HCT116 (cell line): ENCODE data around the gene THSD4. TPM values are rescaled to one million over a fixed set of nuclear protein-coding genes. Genes with fewer than 3 reads are reported as not detected.

Experiments used
- ATAC-seq: fragments of 200-7000 bp; cut with Tn5 transposase; 2 replicates; pipeline ENCODE4 v1.9.1; 2020; ENCODE audit warnings: mild to moderate bottlenecking, moderate library complexity
- BruUV-seq: library from RNA; stranded (reverse); fragments of 400-500 nt; replicated peaks from 2 replicates; lab custom pipeline; 2021; lab: Mats Ljungman, UMichigan
- CTCF ChIA-PET: fragments of 300-600 bp; sonication (Branson Sonifier 250); formaldehyde crosslinking; loops from one replicate; lab custom pipeline; 2021; ENCODE audit warnings: antibody characterized with exemption; lab: Charles Lee
- POLR2A ChIA-PET: fragments of 300-600, 350-600 bp; sonication (Branson Sonifier 250); formaldehyde crosslinking; loops from one replicate; lab custom pipeline; 2021; ENCODE audit warnings: antibody characterized with exemption; lab: Charles Lee
- RAD21 ChIA-PET, 2 experiments: fragments of 300-600 bp; sonication (Branson Sonifier 250); formaldehyde crosslinking; loops; one replicate each; lab custom pipeline; 2023; ENCODE audit warnings: low total read pairs in 2 of 2; ENCODE audit not compliant: uncharacterized antibody in 2 of 2, unreplicated experiment in 2 of 2, low non-redundant PET in 1 of 2; lab: Charles Lee
- DNase-seq: peaks from one replicate; pipeline ENCODE4 v3.0.0-alpha.2; 2010; ENCODE audit warnings: low read depth, low spot score
- H2AFZ ChIP-seq: fragments of 200-600 bp; shearing (Covaris generic), sonication (generic); 2 replicates; pipeline ENCODE4 v1.6.1; 2017; ENCODE audit warnings: low read depth, mixed run types, mixed read lengths, antibody characterized with exemption, low read length; ENCODE audit not compliant: poor library complexity, severe bottlenecking
- H3K27ac ChIP-seq: 2 replicates; pipeline ENCODE4 v1.5.1; 2012; ENCODE audit warnings: low read depth, low read length
- H3K27me3 ChIP-seq: fragments of 200-600 bp; sonication (generic); 2 replicates; pipeline ENCODE4 v1.6.1; 2016; ENCODE audit warnings: mixed run types, low read length, mixed read lengths; ENCODE audit not compliant: insufficient read depth
- H3K36me3 ChIP-seq, 2 experiments: fragments of 200-500 bp in 1 of 2; fragments of 200-600 bp in 1 of 2; sonication (Bioruptor generic) in 1 of 2; sonication (generic) in 1 of 2; 2 replicates each; pipeline versions ENCODE4 v1.5.1 to v1.6.1; 2014 to 2016; ENCODE audit warnings: low read length in 2 of 2, inconsistent platforms in 1 of 2, mixed read lengths in 1 of 2, mixed run types in 1 of 2; ENCODE audit not compliant: insufficient read depth in 2 of 2, control insufficient read depth in 1 of 2
- H3K4me1 ChIP-seq, 2 experiments: fragments of 200-600 bp in 1 of 2; sonication (generic) in 1 of 2; 2 replicates each; pipeline versions ENCODE4 v1.5.1 to v1.6.1; 2012 to 2017; ENCODE audit warnings: low read length in 2 of 2, inconsistent platforms in 1 of 2, mild to moderate bottlenecking in 1 of 2, mixed read lengths in 1 of 2, mixed run types in 1 of 2, moderate library complexity in 1 of 2; ENCODE audit not compliant: insufficient read depth in 2 of 2, control insufficient read depth in 1 of 2
- H3K4me2 ChIP-seq: fragments of 200-600 bp; sonication (generic); 2 replicates; pipeline ENCODE4 v1.6.1; 2017; ENCODE audit warnings: mixed run types, low read length, mixed read lengths
- H3K4me3 ChIP-seq, 2 experiments: fragments of 200-600 bp in 1 of 2; sonication (generic) in 1 of 2; replicated peaks in 1 of 2; 2 replicates each; pipeline ENCODE4 v1.5.1; 2011 to 2016; ENCODE audit warnings: low read length in 2 of 2, control low read depth in 1 of 2, low read depth in 1 of 2, mild to moderate bottlenecking in 1 of 2, mixed read lengths in 1 of 2, mixed run types in 1 of 2
- H3K79me2 ChIP-seq: fragments of 200-600 bp; sonication (generic); 2 replicates; pipeline ENCODE4 v1.6.1; 2017; ENCODE audit warnings: mild to moderate bottlenecking, mixed run types, low read length, moderate library complexity, mixed read lengths; ENCODE audit not compliant: insufficient read depth
- H3K9ac ChIP-seq: fragments of 200-600 bp; sonication (generic); 2 replicates; pipeline ENCODE4 v1.6.1; 2016; ENCODE audit warnings: low read length, mixed read lengths
- H3K9me2 ChIP-seq: fragments of 200-600 bp; sonication (generic), shearing (Covaris generic); 2 replicates; pipeline ENCODE4 v1.6.1; 2017; ENCODE audit warnings: mixed run types, mild to moderate bottlenecking, moderate library complexity; ENCODE audit not compliant: insufficient read depth
- H3K9me3 ChIP-seq, 2 experiments: fragments of 200-500 bp in 1 of 2; fragments of 200-600 bp in 1 of 2; sonication (Bioruptor generic) in 1 of 2; sonication (generic) in 1 of 2; 2 replicates each; pipeline ENCODE4 v1.6.1; 2014 to 2017; ENCODE audit warnings: low read length in 2 of 2, mixed read lengths in 2 of 2, inconsistent platforms in 1 of 2, low read depth in 1 of 2, mild to moderate bottlenecking in 1 of 2, mixed run types in 1 of 2, moderate library complexity in 1 of 2; ENCODE audit not compliant: control insufficient read depth in 1 of 2, insufficient read depth in 1 of 2
- H4K20me1 ChIP-seq: fragments of 200-600 bp; sonication (generic), shearing (Covaris generic); 2 replicates; pipeline ENCODE4 v1.6.1; 2017; ENCODE audit warnings: mixed run types, mild to moderate bottlenecking, moderate library complexity; ENCODE audit not compliant: insufficient read depth
- EGR1 ChIP-seq: IDR thresholded peaks from 2 replicates; pipeline ENCODE4 v1.6.1; 2012; ENCODE audit warnings: low read depth
- EZH2 ChIP-seq: fragments of 200-600 bp; sonication (generic); IDR thresholded peaks from 2 replicates; pipeline ENCODE4 v1.6.1; 2017; ENCODE audit warnings: antibody characterized with exemption, mixed run types
- EZH2phosphoT487 ChIP-seq: fragments of 200-600 bp; IDR thresholded peaks from 2 replicates; pipeline ENCODE4 v1.6.1; 2018; ENCODE audit warnings: antibody characterized with exemption, borderline replicate concordance
- SP1 ChIP-seq: IDR thresholded peaks from 2 replicates; pipeline ENCODE4 v1.6.1; 2012; ENCODE audit warnings: low read depth
- YY1 ChIP-seq: IDR thresholded peaks from 2 replicates; pipeline ENCODE4 v1.6.1; 2011; ENCODE audit warnings: low read length, low read depth, moderate library complexity, mild to moderate bottlenecking; ENCODE audit not compliant: insufficient replicate concordance; ENCODE audit errors: extremely low read depth
- ZNF274 ChIP-seq: fragments of 200-500 bp; sonication (Bioruptor generic); IDR thresholded peaks from 2 replicates; pipeline ENCODE4 v1.6.1; 2014; ENCODE audit warnings: mild to moderate bottlenecking, low read depth, low read length, inconsistent platforms
- intact Hi-C: fragments of 100-400 bp; cut with micrococcal nuclease; formaldehyde crosslinking; loops from 2 replicates; pipeline ENCODE4 v1.10.0; 2022
- total RNA-seq: library from RNA; stranded (reverse); gene quantifications from one replicate; pipeline ENCODE4 v1.2.1, GENCODE V29; 2021; ENCODE audit not compliant: unreplicated experiment
- TF ChIP-seq, protein P1 (sequence below), 3 experiments: fragments of 200-600 bp in 1 of 3; sonication (generic) in 1 of 3; IDR thresholded peaks in 2 of 3; conservative IDR thresholded peaks in 1 of 3; 2 replicates each; pipeline ENCODE4 v1.5.1; 2012 to 2017; ENCODE audit warnings: low read depth in 2 of 3, low read length in 2 of 3, antibody characterized with exemption in 1 of 3, borderline replicate concordance in 1 of 3, control low read depth in 1 of 3, mild to moderate bottlenecking in 1 of 3, mixed read lengths in 1 of 3, mixed run types in 1 of 3, moderate library complexity in 1 of 3; ENCODE audit not compliant: insufficient read depth in 1 of 3
- TF ChIP-seq, protein P2 (sequence below): IDR thresholded peaks from 2 replicates; pipeline ENCODE4 v1.6.1; 2012

Gene THSD4
- total RNA-seq, 1 experiment from 2014 or later: 30.5 TPM

DNA sequence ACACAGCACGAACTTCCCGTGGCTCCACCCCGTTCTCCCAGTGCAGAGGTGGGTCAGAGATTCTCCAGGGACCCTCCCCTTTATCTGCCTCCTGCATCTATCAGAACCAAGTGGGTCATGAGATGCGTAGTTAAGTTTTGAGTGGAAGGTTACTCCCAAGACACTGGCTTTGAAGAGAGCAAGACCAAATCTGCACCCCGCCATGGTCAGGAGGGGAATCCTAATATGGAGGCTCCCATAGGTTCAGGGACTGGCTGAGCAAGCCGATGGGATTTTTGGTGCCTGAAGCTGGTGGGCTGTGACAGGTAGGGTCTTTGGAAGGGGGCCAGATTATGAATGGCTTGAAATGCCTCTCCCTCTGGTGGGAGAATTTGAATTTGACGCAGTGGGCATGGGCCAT, 488.1 kb downstream of the THSD4 start:
- no peaks in the 10 kb centered on the region for H3K27me3 ChIP-seq
- H3K27ac ChIP-seq: no peak overlapping the region
- no peaks in the 10 kb centered on the region for H3K9me3 ChIP-seq
- no peaks in the 10 kb centered on the region for H3K9me2 ChIP-seq
- no peaks in the 10 kb centered on the region for H3K4me1 ChIP-seq
- H3K4me2 ChIP-seq: no peak overlapping the region
- ChIA-PET RAD21 (no interaction called here), CTCF (no interaction called here), POLR2A (no interaction called here)
- no TSS peak for BruUV-seq
- DNase-seq: no peak
- H4K20me1 ChIP-seq: no peaks in the 10 kb centered on the region
- H2AFZ ChIP-seq: no peak overlapping the region
- H3K4me3 ChIP-seq: no peak overlapping the region
- H3K79me2 ChIP-seq: no peaks in the 10 kb centered on the region
- no peak overlapping the region for H3K9ac ChIP-seq
- TF ChIP-seq, protein P1, sequence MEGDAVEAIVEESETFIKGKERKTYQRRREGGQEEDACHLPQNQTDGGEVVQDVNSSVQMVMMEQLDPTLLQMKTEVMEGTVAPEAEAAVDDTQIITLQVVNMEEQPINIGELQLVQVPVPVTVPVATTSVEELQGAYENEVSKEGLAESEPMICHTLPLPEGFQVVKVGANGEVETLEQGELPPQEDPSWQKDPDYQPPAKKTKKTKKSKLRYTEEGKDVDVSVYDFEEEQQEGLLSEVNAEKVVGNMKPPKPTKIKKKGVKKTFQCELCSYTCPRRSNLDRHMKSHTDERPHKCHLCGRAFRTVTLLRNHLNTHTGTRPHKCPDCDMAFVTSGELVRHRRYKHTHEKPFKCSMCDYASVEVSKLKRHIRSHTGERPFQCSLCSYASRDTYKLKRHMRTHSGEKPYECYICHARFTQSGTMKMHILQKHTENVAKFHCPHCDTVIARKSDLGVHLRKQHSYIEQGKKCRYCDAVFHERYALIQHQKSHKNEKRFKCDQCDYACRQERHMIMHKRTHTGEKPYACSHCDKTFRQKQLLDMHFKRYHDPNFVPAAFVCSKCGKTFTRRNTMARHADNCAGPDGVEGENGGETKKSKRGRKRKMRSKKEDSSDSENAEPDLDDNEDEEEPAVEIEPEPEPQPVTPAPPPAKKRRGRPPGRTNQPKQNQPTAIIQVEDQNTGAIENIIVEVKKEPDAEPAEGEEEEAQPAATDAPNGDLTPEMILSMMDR (IDR thresholded peaks at IDR 0.05 in 2 of 3, conservative IDR thresholded peaks at IDR 0.05 in 1 of 3; ENCODE audit: borderline replicate concordance in 1 of 3, insufficient read depth in 1 of 3, low read depth in 2 of 3, low read length in 2 of 3): no peak
- no peak for ATAC-seq
- intact Hi-C loops: no loop called here
- H3K36me3 ChIP-seq: no peaks in the 10 kb centered on the region

DNA sequence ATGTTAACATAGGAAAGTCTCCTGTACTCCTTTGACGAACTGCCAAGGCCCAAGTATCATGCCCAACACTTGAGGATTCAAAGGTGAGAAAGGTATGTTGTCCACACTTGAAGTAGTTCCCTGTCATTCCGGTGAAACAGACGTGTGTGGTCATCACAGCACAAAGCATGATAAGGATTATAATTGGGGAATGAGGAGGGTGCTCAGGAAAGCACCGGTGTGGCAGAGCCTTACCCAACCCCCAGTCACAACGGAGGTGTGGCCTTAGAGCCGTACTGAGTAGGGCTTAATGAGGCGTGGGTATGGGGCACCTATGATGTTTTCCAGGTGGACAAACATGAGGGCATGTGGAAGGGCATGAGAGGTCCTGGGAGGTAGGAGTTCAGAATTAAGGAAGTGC, 492.1 kb downstream of the THSD4 start:
- no peaks in the 10 kb centered on the region for H4K20me1 ChIP-seq
- H3K27me3 ChIP-seq: no peaks in the 10 kb centered on the region
- H3K9me3 ChIP-seq: no peaks in the 10 kb centered on the region
- no TSS peak for BruUV-seq
- ATAC-seq: no peak
- no peak overlapping the region for H3K4me2 ChIP-seq
- H3K79me2 ChIP-seq: no peaks in the 10 kb centered on the region
- no peak overlapping the region for H3K9ac ChIP-seq
- ChIA-PET POLR2A (no interaction called here), RAD21 (no interaction called here), CTCF (no interaction called here)
- no peaks in the 10 kb centered on the region for H3K4me1 ChIP-seq
- H3K27ac ChIP-seq: no peak overlapping the region
- no peak overlapping the region for H2AFZ ChIP-seq
- intact Hi-C loops: no loop called here
- no peak for TF ChIP-seq YY1
- no peak for TF ChIP-seq SP1
- no peak for TF ChIP-seq ZNF274
- TF ChIP-seq EZH2: no peak
- TF ChIP-seq EGR1: no peak
- TF ChIP-seq, protein P2, sequence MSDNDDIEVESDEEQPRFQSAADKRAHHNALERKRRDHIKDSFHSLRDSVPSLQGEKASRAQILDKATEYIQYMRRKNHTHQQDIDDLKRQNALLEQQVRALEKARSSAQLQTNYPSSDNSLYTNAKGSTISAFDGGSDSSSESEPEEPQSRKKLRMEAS: no peak
- TF ChIP-seq EZH2phosphoT487: no peak
- H3K4me3 ChIP-seq: no peak overlapping the region
- H3K36me3 ChIP-seq: no peaks in the 10 kb centered on the region
- no peaks in the 10 kb centered on the region for H3K9me2 ChIP-seq
- no peak for DNase-seq
